Medulla oblongata (tissue), 1 donor: Measurements from ENCODE around the gene DIRAS3.
A peak's percentile ranks its signal among the peaks of the same experiment; 100 is the strongest.
"Not testable (repeated sequence)": the region's sequence is repeated elsewhere in the genome, so short reads cannot be mapped to it uniquely, and the experiment has no call there.

ENCODE experiments used
- DNase-seq: peaks from one replicate; pipeline ENCODE4 v3.0.0-alpha.2; 2015; ENCODE audit errors: extremely low spot score

DIRAS3 gene

GRCh38 chr1:68049941-68050878 is at the start of gene DIRAS3:
TSS of gene DIRAS3 (minus strand) at chr1:68050627. CDS start at chr1:68047297, 3,330 bp downstream.
- DNase-seq, result no peak

- no peak for DNase-seq
Measured at GRCh38 chr1:68093737-68094136, 43.3 kb upstream of the DIRAS3 start.

- no peak for DNase-seq
Measured at GRCh38 chr1:68087184-68087583, 36.8 kb upstream of the DIRAS3 start.

- DNase-seq, result no peak
Measured at GRCh38 chr1:68085752-68086151, 35.3 kb upstream of the DIRAS3 start.

- no peak for DNase-seq
Measured at GRCh38 chr1:68083686-68084085, 33.3 kb upstream of the DIRAS3 start.

- no peak for DNase-seq
Measured at GRCh38 chr1:68081775-68082283, 31.4 kb upstream of the DIRAS3 start.

- no peak for DNase-seq
Measured at GRCh38 chr1:68078647-68079046, 28.2 kb upstream of the DIRAS3 start.

GRCh38 chr1:68074472-68074871 is 24.0 kb upstream of the DIRAS3 start:
- no peak for DNase-seq

- DNase-seq, result no peak
Measured at GRCh38 chr1:68065766-68066165, 15.3 kb upstream of the DIRAS3 start.

- DNase-seq, result not testable (repeated sequence)
Measured at GRCh38 chr1:68058053-68058452, 7.6 kb upstream of the DIRAS3 start.

- no peak for DNase-seq
Measured at GRCh38 chr1:68057564-68057963, 7.1 kb upstream of the DIRAS3 start.

GRCh38 chr1:68057050-68057449 is 6.6 kb upstream of the DIRAS3 start:
- DNase-seq, result no peak

GRCh38 chr1:68051475-68051874 is 1.0 kb upstream of the DIRAS3 start:
- DNase-seq, result peak; percentile 9

GRCh38 chr1:68047659-68048026 is 2.8 kb downstream of the DIRAS3 start:
- DNase-seq, result no peak

- DNase-seq, result no peak
Measured at GRCh38 chr1:68046885-68047658, 3.4 kb downstream of the DIRAS3 start.

GRCh38 chr1:68046423-68046822 is 4.0 kb downstream of the DIRAS3 start:
- no peak for DNase-seq

- DNase-seq, result no peak
Measured at GRCh38 chr1:68045511-68046180, 4.8 kb downstream of the DIRAS3 start.

GRCh38 chr1:68043443-68044090 is 6.9 kb downstream of the DIRAS3 start:
- DNase-seq, result no peak

- DNase-seq, result no peak
Measured at GRCh38 chr1:68036946-68037345, 13.5 kb downstream of the DIRAS3 start.

- no peak for DNase-seq
Measured at GRCh38 chr1:68029444-68029843, 21.0 kb downstream of the DIRAS3 start.

- DNase-seq, result no peak
Measured at GRCh38 chr1:68028566-68028965, 21.9 kb downstream of the DIRAS3 start.
